K562 (cell line): ENCODE measurements around the gene C2orf81. TPM values are rescaled to one million over a fixed set of nuclear protein-coding genes. Genes with fewer than 3 reads are reported as not detected.

ENCODE experiments used
- ATAC-seq: fragments of 200-7000 bp; cut with Tn5 transposase; 3 replicates; pipeline ENCODE4 v1.9.1; 2020; ENCODE audit warnings: moderate library complexity
- BruUV-seq: library from RNA; stranded (reverse); fragments of 400-500 nt; replicated peaks from 2 replicates; lab custom pipeline; 2021; lab: Mats Ljungman, UMichigan
- CTCF ChIA-PET: fragments of 300-600 bp; formaldehyde crosslinking; extraction: SDS; loops from one replicate; lab custom pipeline; 2021; ENCODE audit warnings: low intra/inter-chr PET ratio; lab: Yijun Ruan, JAX
- POLR2A ChIA-PET: fragments of 300-600, 350-650 bp; sonication (Branson Sonifier 250); formaldehyde crosslinking; extraction: SDS; loops from one replicate; lab custom pipeline; 2021; ENCODE audit warnings: antibody characterized with exemption, inconsistent platforms; lab: Yijun Ruan, JAX
- DNase-seq, 4 experiments: peaks; one replicate each; pipeline versions ENCODE4 v3.0.0 to v3.0.0-alpha.2; 2011 to 2018; ENCODE audit warnings: low spot score in 3 of 4, mixed read lengths in 3 of 4; ENCODE audit errors: extremely low read depth in 1 of 4
- FAIRE-seq: peaks from 2 replicates; lab custom pipeline; 2011; peaks lifted over from hg19 to GRCh38; lab: Jason Lieb, UNC
- H2AFZ ChIP-seq: 2 replicates; pipeline ENCODE4 v1.6.0; 2011; ENCODE audit warnings: low read depth, low read length, control low read depth, inconsistent platforms
- H3K27ac ChIP-seq: fragments of 200-600 bp; 3 replicates; pipeline ENCODE4 v1.8.0; 2011; ENCODE audit warnings: low read depth, mild to moderate bottlenecking, control low read depth, inconsistent platforms, low read length, moderate library complexity, mixed read lengths; ENCODE audit errors: extremely low read depth
- H3K27me3 ChIP-seq, 2 experiments: fragments of 300-600 bp in 1 of 2; 2 replicates in 1 of 2; 3 replicates in 1 of 2; pipeline versions ENCODE4 v1.6.0 to v1.8.0; 2011; ENCODE audit warnings: inconsistent platforms in 2 of 2, low read length in 2 of 2, mild to moderate bottlenecking in 1 of 2, mixed read lengths in 1 of 2, moderate library complexity in 1 of 2; ENCODE audit not compliant: control insufficient read depth in 2 of 2, insufficient read depth in 2 of 2
- H3K36me3 ChIP-seq: fragments of 300-600 bp; 3 replicates; pipeline ENCODE4 v1.8.0; 2011; ENCODE audit warnings: mild to moderate bottlenecking, low read length, inconsistent platforms; ENCODE audit not compliant: control insufficient read depth, insufficient read depth
- H3K4me1 ChIP-seq, 2 experiments: fragments of 200-600 bp in 1 of 2; replicated peaks in 1 of 2; 2 replicates in 1 of 2; 3 replicates in 1 of 2; pipeline versions ENCODE4 v1.5.1 to v1.8.0; 2011; ENCODE audit warnings: inconsistent platforms in 2 of 2, low read length in 2 of 2, mild to moderate bottlenecking in 1 of 2, mixed read lengths in 1 of 2, moderate library complexity in 1 of 2; ENCODE audit not compliant: control insufficient read depth in 2 of 2, insufficient read depth in 2 of 2
- H3K4me2 ChIP-seq: 2 replicates; pipeline ENCODE4 v1.6.1; 2011; ENCODE audit warnings: low read length, control low read depth, inconsistent platforms, mixed read lengths; ENCODE audit not compliant: insufficient read depth
- H3K4me3 ChIP-seq: fragments of 200-600 bp; sonication (generic), shearing (Covaris generic); 2 replicates; pipeline ENCODE4 v1.5.1; 2016; ENCODE audit warnings: control low read depth, inconsistent platforms
- H3K79me2 ChIP-seq: fragments of 200-600 bp; 3 replicates; pipeline ENCODE4 v1.8.0; 2011; ENCODE audit warnings: low read length, inconsistent platforms; ENCODE audit not compliant: control insufficient read depth, insufficient read depth
- H3K9ac ChIP-seq, 2 experiments: 2 replicates each; pipeline versions ENCODE4 v1.6.0 to v1.6.1; 2011; ENCODE audit warnings: low read depth in 2 of 2, low read length in 2 of 2, control low read depth in 1 of 2, inconsistent platforms in 1 of 2, mild to moderate bottlenecking in 1 of 2, mixed read lengths in 1 of 2; ENCODE audit not compliant: insufficient read depth in 1 of 2
- H3K9me1 ChIP-seq: one replicate; pipeline ENCODE4 v1.6.0; 2011; ENCODE audit warnings: inconsistent platforms, mild to moderate bottlenecking, low read length, moderate library complexity; ENCODE audit not compliant: control insufficient read depth, insufficient read depth
- H3K9me3 ChIP-seq: replicated peaks from 2 replicates; pipeline ENCODE4 v1.5.1; 2011; ENCODE audit warnings: low read depth, low read length, inconsistent platforms; ENCODE audit not compliant: control insufficient read depth, insufficient read depth
- H4K20me1 ChIP-seq: replicated peaks from 2 replicates; pipeline ENCODE4 v1.6.1; 2011; ENCODE audit warnings: low read length, inconsistent platforms, mixed read lengths; ENCODE audit not compliant: control insufficient read depth, insufficient read depth
- GTF2A2 ChIP-seq: IDR thresholded peaks from 2 replicates; pipeline ENCODE4 v1.6.1; 2016; ENCODE audit warnings: mild to moderate bottlenecking, missing genetic modification characterization, missing compliant biosample characterization
- KAT7 ChIP-seq: sonication (generic); formaldehyde crosslinking; IDR thresholded peaks from 2 replicates; pipeline ENCODE4 v1.8.0; 2022; ENCODE audit warnings: missing genetic modification reagents, mild to moderate bottlenecking, borderline replicate concordance
- MBD1 ChIP-seq: fragments of 250-450 bp; sonication (Bioruptor Pico); IDR thresholded peaks from 2 replicates; pipeline ENCODE4 v1.8.0; 2022; ENCODE audit warnings: inconsistent platforms
- RAD51 ChIP-seq: fragments of 450-650 bp; IDR thresholded peaks from 2 replicates; pipeline ENCODE4 v1.7.1; 2016; ENCODE audit warnings: low read depth, mild to moderate bottlenecking, borderline replicate concordance
- STAG1 ChIP-seq: sonication (generic); formaldehyde crosslinking; IDR thresholded peaks from 2 replicates; pipeline ENCODE4 v1.5.0; 2020; ENCODE audit warnings: missing genetic modification reagents, borderline replicate concordance
- SUPT5H ChIP-seq: fragments of 450-650 bp; IDR thresholded peaks from 2 replicates; pipeline ENCODE4 v1.6.1; 2016
- TAF7 ChIP-seq: fragments of 450-650 bp; IDR thresholded peaks from 2 replicates; pipeline ENCODE4 v1.6.1; 2016; ENCODE audit warnings: missing genetic modification characterization, missing compliant biosample characterization
- TEAD1 ChIP-seq, 2 experiments: fragments of 450-650 bp in 1 of 2; sonication (generic) in 1 of 2; formaldehyde crosslinking; IDR thresholded peaks; 2 replicates each; pipeline versions ENCODE4 v1.4.0 to v1.8.0; 2020 to 2022; ENCODE audit warnings: mild to moderate bottlenecking in 2 of 2, missing genetic modification reagents in 1 of 2
- WGBS: fragments of 100-300 bp; shearing (Covaris generic); methylation state at CpG from one replicate; pipeline ENCODE4 v1.1.6; 2016; ENCODE audit warnings: low coverage, mixed read lengths; ENCODE audit not compliant: insufficient coverage; ENCODE audit errors: missing lambda C conversion rate; 5-methylcytosine and 5-hydroxymethylcytosine counted together
- in situ Hi-C: fragments of 300-500 bp; cut with MboI; formaldehyde crosslinking; loops from 4 replicates; pipeline ENCODE4 v1.15.0; 2018; ENCODE audit warnings: inconsistent platforms, mixed read lengths
- intact Hi-C: fragments of 100-400 bp; cut with micrococcal nuclease; formaldehyde crosslinking; loops from 2 replicates; pipeline ENCODE4 v1.14.2; 2022
- polyA plus RNA-seq, 8 experiments: library from polyadenylated mRNA; depleted of rRNA in 4 of 8; stranded (reverse) in 5 of 8; unstranded in 3 of 8; fragments of >200 nt; fragmentation: Nextera tagmentation in 2 of 8; fragmentation: Illumina TruSeq in 1 of 8; extraction: Ambion mirVana in 2 of 8; extraction: Trizol in 1 of 8; gene quantifications; 2 replicates each; pipeline versions ENCODE4 v1.2.1 to v1.2.3, GENCODE V29; 2011 to 2014; ENCODE audit warnings: inconsistent platforms in 1 of 8, missing spikeins in 1 of 8
- total RNA-seq, 7 experiments: library from RNA; depleted of rRNA in 6 of 7; stranded (reverse); fragments of >200 nt in 6 of 7; fragmentation: Illumina TruSeq in 2 of 7; extraction: Trizol in 2 of 7; gene quantifications; 2 replicates each; pipeline versions ENCODE4 v1.2.1 to v1.2.3, GENCODE V29; 2011 to 2021; ENCODE audit warnings: low replicate concordance in 1 of 7

The C2orf81 gene
- total and polyA plus RNA-seq, 9 of the 15 experiments (the other 6 are each of a cell fraction or from before 2014, with no cell fraction given) = 0.06 TPM; not detected in 8

- Histone ChIP-seq H3K27ac (no peak overlapping the region), H3K9ac (no peak overlapping the region), H2AFZ (no peak overlapping the region), H3K4me1 (peaks cover 5 to 45% of the 10 kb centered on the region in 2 experiments; a peak in 4 of 5 replicates), H3K79me2 (no peaks in the 10 kb centered on the region), H3K36me3 (no peaks in the 10 kb centered on the region)
- CTCF ChIA-PET = no interaction called here
- WGBS = 23% methylated on average over 4 of the region's 6 CpGs
- POLR2A ChIA-PET = no interaction called here
- no peak for FAIRE-seq
- no peak for DNase-seq
- TF ChIP-seq TAF7 (tag) (no peak), TEAD1 (CRISPR knock-in tag; IDR thresholded peaks at IDR 0.05) (no peak), KAT7 (CRISPR knock-in tag) (no peak), GTF2A2 (no peak), RAD51 (no peak), MBD1 (CRISPR knock-in tag) (no peak), STAG1 (CRISPR knock-in tag) (no peak), SUPT5H (no peak)
- TF ChIP-seq, all 486 proteins: peak for 0
- Histone ChIP-seq H3K9me1 (no peaks in the 10 kb centered on the region), H3K27me3 (peaks cover 4 to 29% of the 10 kb centered on the region in 2 experiments; a peak in 4 of 5 replicates), H3K9me3 (no peaks in the 10 kb centered on the region), H3K4me3 (no peak overlapping the region), H3K4me2 (no peak overlapping the region), H4K20me1 (no peaks in the 10 kb centered on the region)
- no TSS peak for BruUV-seq
- no peak for ATAC-seq
- in situ Hi-C loops (no loop called here), intact Hi-C loops (no loop called here)
Observed at GRCh38 chr2:74417763-74418162, 3.7 kb downstream of the C2orf81 start.
